Midbrain (tissue), 1 donor: ENCODE measurements around the gene PPIP5K1.
"Not testable (repeated sequence)": the region's sequence is repeated elsewhere in the genome, so short reads cannot be mapped to it uniquely, and the experiment has no call there.

ENCODE experiments used
- DNase-seq: peaks from one replicate; lab custom pipeline; 2025; lab: John Stamatoyannopoulos, UW

PPIP5K1 gene

DNA sequence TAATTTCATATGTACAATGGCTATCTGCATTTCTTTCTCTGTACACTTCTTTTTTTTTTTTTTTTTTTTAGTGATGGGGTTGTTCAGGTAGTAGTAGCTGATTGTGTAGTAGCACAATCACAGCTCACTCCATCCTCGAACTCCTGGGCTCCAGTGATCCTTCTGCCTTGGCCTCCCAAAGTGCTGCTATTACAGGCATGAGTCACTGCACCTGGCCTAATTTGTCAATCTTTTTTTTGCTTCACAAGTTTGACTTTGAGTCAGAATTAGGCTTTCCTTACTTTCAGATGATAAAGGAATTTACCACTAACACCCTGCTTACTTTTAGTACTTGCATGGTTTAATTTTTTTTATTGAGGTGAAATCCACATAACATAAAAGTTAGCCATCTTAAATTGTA, 44.6 kb downstream of the PPIP5K1 start:
- no peak for DNase-seq

DNA sequence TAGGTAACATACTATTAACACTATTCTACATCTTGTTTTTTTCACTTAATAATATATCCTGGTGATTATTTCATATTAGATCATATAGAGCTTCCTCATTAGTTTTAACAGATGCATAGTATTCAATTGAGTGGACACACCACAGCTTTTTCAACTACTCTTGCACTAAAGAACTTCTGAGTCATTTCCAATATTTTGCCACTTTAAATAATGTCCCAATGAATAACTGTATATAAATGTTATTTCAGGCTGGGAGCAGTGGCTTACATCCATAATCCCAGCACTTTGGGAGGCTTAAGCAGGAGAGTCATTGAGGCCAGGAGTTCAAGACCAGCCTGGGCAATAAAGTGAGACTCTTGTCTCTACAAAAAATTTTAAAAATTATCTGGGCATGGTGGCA, 45.7 kb downstream of the PPIP5K1 start:
- DNase-seq, result no peak

DNA sequence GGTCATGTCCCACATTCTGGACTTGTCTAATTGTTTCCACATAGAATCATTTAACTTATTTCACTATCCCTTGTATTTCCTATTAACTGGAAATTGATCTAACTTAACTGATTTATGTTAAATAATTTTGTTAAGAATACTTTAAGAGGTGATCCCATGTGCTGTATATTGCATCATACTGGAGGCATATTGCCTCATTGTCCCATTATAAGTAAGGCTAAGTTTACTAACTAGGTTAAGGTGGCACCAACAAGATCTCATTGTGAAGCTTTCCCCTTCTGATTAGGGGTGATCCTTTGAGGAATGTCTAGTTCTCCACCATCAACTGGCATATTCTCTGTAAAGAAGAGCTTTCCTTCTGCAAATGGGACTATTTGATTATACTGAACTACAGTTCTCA, 48.2 kb downstream of the PPIP5K1 start:
- DNase-seq, result no peak

DNA sequence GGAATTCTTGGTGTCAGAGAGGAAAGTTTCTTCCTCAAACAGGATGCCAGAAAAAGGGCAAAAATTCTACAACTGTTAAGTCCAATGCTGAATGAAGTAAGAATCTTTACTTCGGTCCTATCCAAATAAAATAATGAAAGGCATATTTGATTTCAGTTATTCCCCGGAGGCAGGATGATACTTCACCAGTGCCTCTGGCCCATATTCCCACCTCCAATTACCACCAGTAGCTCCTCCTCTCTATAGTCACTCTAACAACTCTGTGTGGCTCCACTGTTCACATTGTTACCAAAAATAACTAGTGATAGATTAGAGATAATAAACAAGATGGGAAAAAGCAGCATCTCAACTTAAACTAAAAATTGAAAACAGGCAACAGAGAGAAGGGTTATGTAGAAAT, 51.9 kb downstream of the PPIP5K1 start:
- DNase-seq, result no peak

DNA sequence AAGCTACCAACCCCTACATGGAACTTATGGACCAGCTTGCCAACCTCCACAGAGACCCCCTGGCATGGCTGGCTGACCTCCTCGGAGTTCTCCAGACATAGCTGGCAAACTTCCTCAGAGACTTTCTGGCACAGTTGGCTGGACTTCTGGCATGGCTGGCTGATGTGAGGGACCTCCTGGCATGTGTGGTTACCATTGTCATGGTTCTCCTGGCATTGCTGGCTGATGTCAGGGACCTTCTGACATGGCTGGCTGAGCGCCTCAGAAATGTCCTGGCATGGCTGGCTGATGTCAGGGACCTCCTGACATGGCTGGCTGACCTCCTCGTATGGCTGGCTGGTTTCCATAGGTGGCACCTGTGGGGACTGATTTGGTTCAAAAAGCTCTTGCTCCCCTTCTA, 55.1 kb downstream of the PPIP5K1 start:
- DNase-seq, result no peak

DNA sequence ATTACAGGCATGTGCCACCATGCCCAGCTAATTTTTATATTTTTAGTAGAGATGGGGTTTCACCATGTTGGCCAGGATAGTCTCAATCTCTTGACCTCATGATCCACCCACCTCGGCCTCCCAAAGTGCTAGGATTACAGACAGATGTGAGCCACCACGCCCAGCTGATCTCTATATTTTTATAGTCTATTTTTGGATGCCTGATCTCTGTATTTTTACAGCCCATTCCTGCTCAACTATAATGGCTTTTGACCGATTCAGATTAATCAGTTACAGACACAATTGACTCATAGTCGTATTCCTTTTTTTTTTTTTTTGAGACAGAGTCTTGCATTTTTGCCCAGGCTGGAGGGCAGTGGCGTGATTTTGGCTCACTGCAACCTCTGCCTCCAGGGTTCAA, 57.2 kb downstream of the PPIP5K1 start:
- DNase-seq, result not testable (repeated sequence)

DNA sequence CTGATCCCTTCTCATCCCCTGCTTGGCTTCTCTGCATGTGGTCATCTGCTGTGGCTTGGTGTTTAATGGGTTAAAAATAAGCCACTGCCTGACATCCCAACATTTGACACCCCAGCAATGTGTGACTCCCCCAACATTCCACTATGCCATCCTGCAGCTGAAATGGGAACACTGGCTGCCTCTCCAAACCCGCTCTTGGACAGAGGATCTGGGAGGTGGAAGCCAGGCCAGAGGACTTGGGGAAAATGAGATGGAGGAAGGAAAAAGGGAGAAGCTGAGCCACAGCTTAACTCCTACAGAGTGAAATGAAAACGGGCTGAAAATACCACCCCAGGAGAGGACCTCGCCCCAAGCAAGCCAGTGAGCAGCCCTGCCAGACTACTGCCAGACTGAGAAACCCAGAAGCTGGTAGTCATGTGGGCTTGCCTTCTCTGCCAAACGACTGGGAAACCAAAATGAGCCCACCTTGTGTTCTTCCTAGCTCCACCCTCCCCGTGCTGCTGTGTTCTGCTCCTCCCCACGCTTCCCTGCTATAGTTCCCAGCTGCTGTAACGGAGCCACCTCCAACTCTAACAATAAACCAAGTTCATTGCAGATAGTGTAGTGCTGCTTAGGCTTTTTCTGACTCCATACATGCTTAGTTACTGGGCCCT, 58.9 kb downstream of the PPIP5K1 start:
- no peak for DNase-seq

DNA sequence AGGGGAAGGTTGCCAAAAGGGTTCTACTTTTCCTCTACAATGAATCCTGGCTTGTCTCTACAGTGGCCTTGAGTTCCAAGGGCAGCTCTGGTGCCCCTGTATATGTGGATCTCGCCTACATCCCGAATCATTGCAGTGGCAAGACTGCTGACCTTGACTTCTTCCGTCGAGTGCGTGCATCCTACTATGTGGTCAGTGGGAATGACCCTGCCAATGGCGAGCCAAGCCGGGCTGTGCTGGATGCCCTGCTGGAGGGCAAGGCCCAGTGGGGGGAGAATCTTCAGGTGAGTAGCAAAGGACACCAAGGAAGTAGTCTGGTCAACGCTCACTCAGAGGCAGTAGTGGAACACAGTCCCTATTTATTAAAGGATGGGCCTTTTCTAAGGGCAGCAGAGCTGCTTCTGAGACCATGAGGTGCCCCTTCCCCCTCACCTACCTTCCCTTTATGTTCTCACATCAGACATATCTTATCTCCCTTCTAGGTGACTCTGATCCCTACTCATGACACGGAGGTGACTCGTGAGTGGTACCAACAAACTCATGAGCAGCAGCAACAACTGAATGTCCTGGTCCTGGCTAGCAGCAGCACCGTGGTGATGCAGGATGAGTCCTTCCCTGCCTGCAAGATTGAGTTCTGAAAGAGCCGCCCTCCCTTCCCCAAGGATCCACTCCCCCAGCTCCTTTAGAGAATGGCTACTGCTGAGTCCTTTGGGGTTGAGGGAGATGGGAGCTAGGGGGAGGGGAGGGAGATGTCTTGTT, 60.2 kb downstream of the PPIP5K1 start:
- no peak for DNase-seq

DNA sequence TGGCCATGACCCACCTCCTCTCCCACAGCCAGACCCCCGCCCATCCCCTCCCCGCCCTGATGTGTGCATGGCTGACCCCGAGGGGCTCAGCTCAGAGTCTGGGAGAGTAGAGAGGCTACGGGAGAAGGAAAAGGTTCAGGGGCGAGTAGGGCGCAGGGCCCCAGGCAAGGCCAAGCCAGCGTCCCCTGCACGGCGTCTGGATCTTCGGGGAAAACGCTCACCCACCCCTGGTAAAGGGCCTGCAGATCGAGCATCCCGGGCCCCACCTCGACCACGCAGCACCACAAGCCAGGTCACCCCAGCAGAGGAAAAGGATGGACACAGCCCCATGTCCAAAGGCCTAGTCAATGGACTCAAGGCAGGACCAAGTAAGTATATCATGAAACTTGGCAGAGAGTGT, 60.9 kb downstream of the PPIP5K1 start:
- no peak for DNase-seq

DNA sequence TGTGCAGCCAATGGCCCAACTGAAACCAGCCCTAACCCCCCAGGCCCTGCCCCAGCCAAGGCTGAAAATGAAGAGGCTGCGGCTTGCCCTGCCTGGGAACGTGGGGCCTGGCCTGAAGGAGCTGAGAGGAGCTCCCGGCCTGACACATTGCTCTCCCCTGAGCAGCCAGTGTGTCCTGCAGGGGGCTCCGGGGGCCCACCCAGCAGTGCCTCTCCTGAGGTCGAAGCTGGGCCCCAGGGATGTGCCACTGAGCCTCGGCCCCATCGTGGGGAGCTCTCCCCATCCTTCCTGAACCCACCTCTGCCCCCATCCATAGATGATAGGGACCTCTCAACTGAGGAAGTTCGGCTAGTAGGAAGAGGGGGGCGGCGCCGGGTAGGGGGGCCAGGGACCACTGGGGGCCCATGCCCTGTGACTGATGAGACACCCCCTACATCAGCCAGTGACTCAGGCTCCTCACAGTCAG, 61.4 kb downstream of the PPIP5K1 start:
- DNase-seq, result no peak

DNA sequence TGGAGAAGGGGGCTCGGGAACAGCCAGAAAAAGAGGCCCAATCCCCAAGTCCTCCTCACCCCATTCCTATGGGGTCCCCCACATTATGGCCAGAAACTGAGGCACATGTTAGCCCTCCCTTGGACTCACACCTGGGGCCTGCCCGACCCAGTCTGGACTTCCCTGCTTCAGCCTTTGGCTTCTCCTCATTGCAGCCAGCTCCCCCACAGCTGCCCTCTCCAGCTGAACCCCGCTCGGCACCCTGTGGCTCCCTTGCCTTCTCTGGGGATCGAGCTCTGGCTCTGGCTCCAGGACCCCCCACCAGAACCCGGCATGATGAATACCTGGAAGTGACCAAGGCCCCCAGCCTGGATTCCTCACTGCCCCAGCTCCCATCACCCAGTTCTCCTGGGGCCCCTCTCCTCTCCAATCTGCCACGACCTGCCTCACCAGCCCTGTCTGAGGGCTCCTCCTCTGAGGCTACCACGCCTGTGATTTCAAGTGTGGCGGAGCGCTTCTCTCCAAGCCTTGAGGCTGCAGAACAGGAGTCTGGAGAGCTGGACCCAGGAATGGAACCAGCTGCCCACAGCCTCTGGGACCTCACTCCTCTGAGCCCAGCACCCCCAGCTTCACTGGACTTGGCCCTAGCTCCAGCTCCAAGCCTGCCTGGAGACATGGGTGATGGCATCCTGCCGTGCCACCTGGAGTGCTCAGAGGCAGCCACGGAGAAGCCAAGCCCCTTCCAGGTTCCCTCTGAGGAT, 62.0 kb downstream of the PPIP5K1 start:
- no peak for DNase-seq

DNA sequence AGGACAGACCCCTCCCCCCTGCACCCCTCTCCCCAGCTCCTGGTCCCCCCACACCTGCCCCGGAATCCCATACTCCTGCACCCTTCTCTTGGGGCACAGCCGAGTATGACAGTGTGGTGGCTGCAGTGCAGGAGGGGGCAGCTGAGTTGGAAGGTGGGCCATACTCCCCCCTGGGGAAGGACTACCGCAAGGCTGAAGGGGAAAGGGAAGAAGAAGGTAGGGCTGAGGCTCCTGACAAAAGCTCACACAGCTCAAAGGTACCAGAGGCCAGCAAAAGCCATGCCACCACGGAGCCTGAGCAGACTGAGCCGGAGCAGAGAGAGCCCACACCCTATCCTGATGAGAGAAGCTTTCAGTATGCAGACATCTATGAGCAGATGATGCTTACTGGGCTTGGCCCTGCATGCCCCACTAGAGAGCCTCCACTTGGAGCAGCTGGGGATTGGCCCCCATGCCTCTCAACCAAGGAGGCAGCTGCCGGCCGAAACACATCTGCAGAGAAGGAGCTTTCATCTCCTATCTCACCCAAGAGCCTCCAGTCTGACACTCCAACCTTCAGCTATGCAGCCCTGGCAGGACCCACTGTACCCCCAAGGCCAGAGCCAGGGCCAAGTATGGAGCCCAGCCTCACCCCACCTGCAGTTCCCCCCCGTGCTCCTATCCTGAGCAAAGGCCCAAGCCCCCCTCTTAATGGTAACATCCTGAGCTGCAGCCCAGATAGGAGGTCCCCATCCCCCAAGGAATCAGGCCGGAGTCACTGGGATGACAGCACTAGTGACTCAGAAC, 62.8 kb downstream of the PPIP5K1 start:
- DNase-seq, result no peak

DNA sequence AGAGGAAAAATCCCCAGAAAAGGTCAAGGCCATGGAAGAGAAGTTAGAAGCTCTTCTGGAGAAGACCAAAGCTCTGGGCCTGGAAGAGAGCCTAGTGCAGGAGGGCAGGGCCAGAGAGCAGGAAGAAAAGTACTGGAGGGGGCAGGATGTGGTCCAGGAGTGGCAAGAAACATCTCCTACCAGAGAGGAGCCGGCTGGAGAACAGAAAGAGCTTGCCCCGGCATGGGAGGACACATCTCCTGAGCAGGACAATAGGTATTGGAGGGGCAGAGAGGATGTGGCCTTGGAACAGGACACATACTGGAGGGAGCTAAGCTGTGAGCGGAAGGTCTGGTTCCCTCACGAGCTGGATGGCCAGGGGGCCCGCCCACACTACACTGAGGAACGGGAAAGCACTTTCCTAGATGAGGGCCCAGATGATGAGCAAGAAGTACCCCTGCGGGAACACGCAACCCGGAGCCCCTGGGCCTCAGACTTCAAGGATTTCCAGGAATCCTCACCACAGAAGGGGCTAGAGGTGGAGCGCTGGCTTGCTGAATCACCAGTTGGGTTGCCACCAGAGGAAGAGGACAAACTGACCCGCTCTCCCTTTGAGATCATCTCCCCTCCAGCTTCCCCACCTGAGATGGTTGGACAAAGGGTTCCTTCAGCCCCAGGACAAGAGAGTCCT, 63.6 kb downstream of the PPIP5K1 start:
- no peak for DNase-seq

DNA sequence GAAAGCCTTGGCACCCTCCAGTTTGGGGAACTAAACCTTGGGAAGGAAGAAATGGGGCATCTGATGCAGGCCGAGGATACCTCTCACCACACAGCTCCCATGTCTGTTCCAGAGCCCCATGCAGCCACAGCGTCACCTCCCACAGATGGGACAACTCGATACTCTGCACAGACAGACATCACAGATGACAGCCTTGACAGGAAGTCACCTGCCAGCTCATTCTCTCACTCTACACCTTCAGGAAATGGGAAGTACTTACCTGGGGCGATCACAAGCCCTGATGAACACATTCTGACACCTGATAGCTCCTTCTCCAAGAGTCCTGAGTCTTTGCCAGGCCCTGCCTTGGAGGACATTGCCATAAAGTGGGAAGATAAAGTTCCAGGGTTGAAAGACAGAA, 64.9 kb downstream of the PPIP5K1 start:
- DNase-seq, result no peak

DNA sequence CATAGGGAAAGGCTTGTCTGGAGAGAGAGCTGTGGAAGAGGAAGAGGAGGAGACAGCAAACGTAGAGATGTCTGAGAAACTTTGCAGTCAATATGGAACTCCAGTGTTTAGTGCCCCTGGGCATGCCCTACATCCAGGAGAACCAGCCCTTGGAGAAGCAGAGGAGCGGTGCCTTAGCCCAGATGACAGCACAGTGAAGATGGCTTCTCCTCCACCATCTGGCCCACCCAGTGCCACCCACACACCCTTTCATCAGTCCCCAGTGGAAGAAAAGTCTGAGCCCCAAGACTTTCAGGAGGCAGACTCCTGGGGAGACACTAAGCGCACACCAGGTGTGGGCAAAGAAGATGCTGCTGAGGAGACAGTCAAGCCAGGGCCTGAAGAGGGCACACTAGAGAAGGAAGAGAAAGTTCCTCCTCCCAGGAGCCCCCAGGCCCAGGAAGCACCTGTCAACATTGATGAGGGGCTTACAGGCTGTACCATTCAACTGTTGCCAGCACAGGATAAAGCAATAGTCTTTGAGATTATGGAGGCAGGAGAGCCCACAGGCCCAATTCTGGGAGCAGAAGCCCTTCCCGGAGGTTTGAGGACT, 65.7 kb downstream of the PPIP5K1 start:
- no peak for DNase-seq

DNA sequence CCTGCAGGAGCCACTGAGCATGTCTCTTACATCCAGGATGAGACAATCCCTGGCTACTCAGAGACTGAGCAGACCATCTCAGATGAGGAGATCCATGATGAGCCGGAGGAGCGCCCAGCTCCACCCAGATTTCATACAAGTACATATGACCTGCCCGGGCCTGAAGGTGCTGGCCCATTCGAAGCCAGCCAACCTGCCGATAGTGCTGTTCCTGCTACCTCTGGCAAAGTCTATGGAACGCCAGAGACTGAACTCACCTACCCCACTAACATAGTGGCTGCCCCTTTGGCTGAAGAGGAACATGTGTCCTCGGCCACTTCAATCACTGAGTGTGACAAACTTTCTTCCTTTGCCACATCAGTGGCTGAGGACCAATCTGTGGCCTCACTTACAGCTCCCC, 66.4 kb downstream of the PPIP5K1 start:
- no peak for DNase-seq

DNA sequence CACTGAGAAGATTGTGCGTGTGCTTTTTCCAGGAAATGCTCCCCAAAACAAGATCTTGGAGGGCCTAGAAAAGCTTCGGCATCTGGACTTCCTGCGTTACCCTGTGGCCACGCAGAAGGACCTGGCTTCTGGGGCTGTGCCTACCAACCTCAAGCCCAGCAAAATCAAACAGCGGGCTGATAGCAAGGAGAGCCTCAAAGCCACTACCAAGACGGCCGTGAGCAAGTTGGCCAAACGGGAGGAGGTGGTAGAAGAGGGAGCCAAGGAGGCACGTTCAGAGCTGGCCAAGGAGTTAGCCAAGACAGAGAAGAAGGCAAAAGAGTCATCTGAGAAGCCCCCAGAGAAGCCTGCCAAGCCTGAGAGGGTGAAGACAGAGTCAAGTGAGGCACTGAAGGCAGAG, 67.8 kb downstream of the PPIP5K1 start:
- no peak for DNase-seq

DNA sequence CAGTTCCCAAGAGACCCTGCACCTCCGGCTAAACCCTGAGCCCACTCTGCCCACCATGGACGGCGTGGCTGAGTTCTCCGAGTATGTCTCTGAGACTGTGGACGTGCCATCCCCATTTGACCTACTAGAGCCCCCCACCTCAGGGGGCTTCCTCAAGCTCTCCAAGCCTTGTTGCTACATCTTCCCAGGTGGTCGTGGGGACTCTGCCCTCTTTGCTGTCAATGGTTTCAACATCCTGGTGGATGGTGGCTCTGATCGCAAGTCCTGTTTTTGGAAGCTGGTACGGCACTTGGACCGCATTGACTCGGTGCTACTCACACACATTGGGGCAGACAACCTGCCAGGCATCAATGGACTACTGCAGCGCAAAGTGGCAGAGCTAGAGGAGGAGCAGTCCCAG, 68.6 kb downstream of the PPIP5K1 start:
- no peak for DNase-seq

DNA sequence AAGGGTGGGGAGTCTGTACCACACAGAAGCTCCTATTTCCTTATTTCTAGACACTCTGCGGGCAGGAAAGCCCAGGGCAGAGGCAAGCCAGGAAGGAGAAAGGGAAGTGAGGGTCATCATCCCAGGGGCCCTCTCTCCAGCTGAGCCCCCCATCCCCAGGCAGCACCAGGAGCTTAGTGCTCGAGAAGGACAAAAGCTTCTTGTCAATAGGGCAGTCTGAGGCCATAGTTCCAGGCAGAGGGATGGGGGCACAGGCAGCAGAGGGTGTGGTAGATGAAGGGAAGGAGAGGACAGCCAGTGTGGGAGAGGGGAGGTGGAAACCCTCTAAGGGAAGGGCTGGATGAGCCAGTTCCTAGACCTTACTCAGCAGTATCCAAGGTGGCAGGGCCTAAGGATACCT, 69.9 kb downstream of the PPIP5K1 start:
- DNase-seq, result no peak

DNA sequence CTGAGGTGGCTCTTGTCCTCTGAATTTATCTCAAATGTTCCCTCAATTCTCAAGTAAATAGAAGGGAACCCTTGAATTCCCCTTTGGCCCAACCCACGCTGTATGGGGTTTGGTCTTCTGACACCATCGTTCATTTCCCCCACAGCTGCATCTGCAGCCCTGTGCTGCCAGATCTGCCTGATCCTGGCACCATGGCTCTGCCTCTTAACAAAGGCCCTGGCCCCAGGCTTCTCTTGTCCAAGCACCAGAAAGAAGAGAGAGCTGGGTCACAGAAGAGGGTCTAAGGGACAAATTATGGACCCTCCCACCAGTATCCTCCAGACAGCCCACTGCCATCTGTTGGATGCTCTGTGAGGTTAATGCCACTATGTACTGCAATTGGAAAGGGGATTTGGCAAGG, 70.8 kb downstream of the PPIP5K1 start:
- peak; percentile 56 for DNase-seq

DNA sequence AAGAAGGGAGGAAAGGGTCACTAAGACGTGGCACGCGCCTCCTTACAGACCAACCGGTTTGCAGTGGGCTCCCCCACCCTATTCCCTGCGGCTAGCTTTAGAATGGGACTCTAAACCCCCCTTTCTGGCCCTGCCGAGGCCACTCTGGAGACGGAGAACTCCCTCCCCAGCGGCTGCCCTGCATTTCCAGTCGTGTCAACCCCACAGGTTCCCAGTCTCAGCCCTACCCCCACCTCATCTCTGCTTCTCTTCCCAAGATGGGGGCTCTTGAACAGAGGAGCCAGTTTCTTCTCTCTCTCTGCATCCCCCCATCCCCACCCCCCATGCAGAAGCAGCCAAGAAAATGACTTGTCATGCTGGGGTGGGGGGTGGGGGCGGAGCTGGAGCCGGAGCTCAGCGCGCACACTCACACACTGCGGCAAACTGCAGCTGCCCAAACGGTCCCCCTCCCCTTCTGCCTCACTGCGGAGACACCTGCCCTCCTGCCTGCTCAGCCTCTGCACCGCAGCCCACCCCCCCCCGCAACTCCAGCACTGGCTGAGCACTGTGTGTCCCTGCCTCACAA, 71.7 kb downstream of the PPIP5K1 start:
- DNase-seq, result peak; percentile 86
